SK-N-SH treated with all-trans-retinoic acid at 6 μM for 48 hours (cell line): ENCODE results near the gene CYTH4.

Source experiments
- ARNTL ChIP-seq: fragments of 450-650 bp; formaldehyde crosslinking; IDR thresholded peaks from 2 replicates; pipeline ENCODE4 v1.5.0; 2020; ENCODE audit warnings: low read depth, mild to moderate bottlenecking, moderate library complexity, borderline replicate concordance
- CREB5 ChIP-seq: fragments of 250-450 bp; sonication (Bioruptor Pico); IDR thresholded peaks from 2 replicates; pipeline ENCODE4 v1.5.1; 2020; ENCODE audit warnings: low read depth, mild to moderate bottlenecking, moderate library complexity
- ISL1 ChIP-seq: fragments of 250-450 bp; sonication (Bioruptor Pico); IDR thresholded peaks from 2 replicates; pipeline ENCODE4 v2.1.2; 2022; ENCODE audit warnings: mild to moderate bottlenecking, moderate library complexity
- OSR1 ChIP-seq: fragments of 250-450 bp; sonication (Bioruptor Pico); IDR thresholded peaks from 2 replicates; pipeline ENCODE4 v1.8.0; 2022; ENCODE audit warnings: moderate library complexity, mild to moderate bottlenecking, inconsistent platforms
- POU6F1 ChIP-seq: fragments of 250-450 bp; sonication (Bioruptor Pico); IDR thresholded peaks from 2 replicates; pipeline ENCODE4 v1.8.0; 2021; ENCODE audit warnings: low read depth, mild to moderate bottlenecking, moderate library complexity, borderline replicate concordance
- RARB ChIP-seq: fragments of 250-450 bp; sonication (Bioruptor Pico); IDR thresholded peaks from 2 replicates; pipeline ENCODE4 v1.8.0; 2021; ENCODE audit warnings: mild to moderate bottlenecking, moderate library complexity
- SNAI2 ChIP-seq: fragments of 250-450 bp; sonication (Bioruptor Pico); IDR thresholded peaks from 2 replicates; pipeline ENCODE4 v1.5.0; 2020; ENCODE audit warnings: mild to moderate bottlenecking, moderate library complexity
- TOX ChIP-seq: fragments of 250-450 bp; sonication (Bioruptor Pico); IDR thresholded peaks from 2 replicates; pipeline ENCODE4 v1.8.0; 2021; ENCODE audit warnings: mild to moderate bottlenecking, moderate library complexity, borderline replicate concordance
- ZC3H10 ChIP-seq: fragments of 250-450 bp; sonication (Bioruptor Pico); IDR thresholded peaks from 2 replicates; pipeline ENCODE4 v1.5.1; 2021; ENCODE audit warnings: mild to moderate bottlenecking, moderate library complexity
- ZFP3 ChIP-seq: fragments of 250-450 bp; sonication (Bioruptor Pico); IDR thresholded peaks from 2 replicates; pipeline ENCODE4 v1.5.0; 2020; ENCODE audit warnings: mild to moderate bottlenecking, moderate library complexity
- ZFP30 ChIP-seq: fragments of 450-650 bp; formaldehyde crosslinking; IDR thresholded peaks from 2 replicates; pipeline ENCODE4 v1.5.0; 2022; ENCODE audit warnings: mild to moderate bottlenecking, moderate library complexity
- ZNF8 ChIP-seq: fragments of 450-650 bp; formaldehyde crosslinking; IDR thresholded peaks from 2 replicates; pipeline ENCODE4 v1.5.0; 2020; ENCODE audit warnings: mild to moderate bottlenecking, moderate library complexity
- TF ChIP-seq, protein P1 (sequence below): fragments of 250-450 bp; sonication (Bioruptor Pico); IDR thresholded peaks from 2 replicates; pipeline ENCODE4 v1.8.0; 2020; ENCODE audit warnings: mild to moderate bottlenecking, moderate library complexity, borderline replicate concordance

DNA sequence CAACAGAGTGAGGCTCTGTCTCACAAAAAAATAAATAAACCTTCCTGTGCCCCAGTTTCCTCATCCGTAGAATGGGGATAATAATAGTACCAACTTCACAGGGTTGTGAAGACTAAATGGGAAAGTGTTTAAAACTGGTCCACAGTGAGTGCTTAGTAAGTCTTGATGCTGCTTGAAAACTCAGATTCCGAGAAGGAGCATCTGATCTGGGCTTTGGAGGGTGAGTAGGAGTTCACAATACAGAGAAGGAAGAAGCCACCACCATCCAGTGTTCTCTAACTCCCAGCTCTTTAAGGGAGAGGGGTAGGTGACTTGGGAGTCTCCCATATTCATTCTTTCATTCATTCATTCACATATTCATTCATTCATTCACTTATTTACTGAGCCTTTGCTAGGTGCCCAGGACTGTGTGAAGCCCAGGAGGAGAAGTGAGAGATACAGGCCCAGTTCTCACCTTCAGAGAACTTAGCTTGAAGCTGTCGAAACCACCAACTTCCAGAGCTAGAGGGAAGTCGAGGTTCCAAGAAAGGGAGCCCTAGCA, 17.7 kb downstream of the CYTH4 start:
- TF ChIP-seq OSR1 (CRISPR knock-in tag) (no peak), ARNTL (CRISPR knock-in tag) (no peak), ZNF8 (CRISPR knock-in tag) (no peak), TOX (no peak), POU6F1 (CRISPR knock-in tag) (no peak), ISL1 (CRISPR knock-in tag) (no peak), CREB5 (no peak), ZFP30 (CRISPR knock-in tag) (no peak), SNAI2 (no peak), ZFP3 (CRISPR knock-in tag) (peak; percentile 97), ZC3H10 (CRISPR knock-in tag) (no peak), RARB (CRISPR knock-in tag) (no peak)
- TF ChIP-seq, protein P1, sequence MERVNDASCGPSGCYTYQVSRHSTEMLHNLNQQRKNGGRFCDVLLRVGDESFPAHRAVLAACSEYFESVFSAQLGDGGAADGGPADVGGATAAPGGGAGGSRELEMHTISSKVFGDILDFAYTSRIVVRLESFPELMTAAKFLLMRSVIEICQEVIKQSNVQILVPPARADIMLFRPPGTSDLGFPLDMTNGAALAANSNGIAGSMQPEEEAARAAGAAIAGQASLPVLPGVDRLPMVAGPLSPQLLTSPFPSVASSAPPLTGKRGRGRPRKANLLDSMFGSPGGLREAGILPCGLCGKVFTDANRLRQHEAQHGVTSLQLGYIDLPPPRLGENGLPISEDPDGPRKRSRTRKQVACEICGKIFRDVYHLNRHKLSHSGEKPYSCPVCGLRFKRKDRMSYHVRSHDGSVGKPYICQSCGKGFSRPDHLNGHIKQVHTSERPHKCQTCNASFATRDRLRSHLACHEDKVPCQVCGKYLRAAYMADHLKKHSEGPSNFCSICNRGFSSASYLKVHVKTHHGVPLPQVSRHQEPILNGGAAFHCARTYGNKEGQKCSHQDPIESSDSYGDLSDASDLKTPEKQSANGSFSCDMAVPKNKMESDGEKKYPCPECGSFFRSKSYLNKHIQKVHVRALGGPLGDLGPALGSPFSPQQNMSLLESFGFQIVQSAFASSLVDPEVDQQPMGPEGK (CRISPR knock-in tag): no peak
